CD14-positive monocyte (primary cell): ENCODE measurements around the gene L3MBTL3. TPM values are rescaled to one million over a fixed set of nuclear protein-coding genes. Genes with fewer than 3 reads are reported as not detected.

Experiments
- DNase-seq, 3 donors: peaks; one replicate each; pipeline ENCODE4 v3.0.0-alpha.2; 2011 to 2022
- H2AFZ ChIP-seq: 2 replicates; pipeline ENCODE4 v1.6.0; 2012; ENCODE audit warnings: mild to moderate bottlenecking, low read depth, low read length, inconsistent platforms; ENCODE audit not compliant: insufficient read depth, poor library complexity, severe bottlenecking
- H3K27ac ChIP-seq, 2 donors: 1 replicate in 1 of 2; 2 replicates in 1 of 2; pipeline ENCODE4 v1.5.1; 2012 to 2013; ENCODE audit warnings: low read length in 2 of 2, control low read depth in 1 of 2, inconsistent platforms in 1 of 2, low read depth in 1 of 2, mild to moderate bottlenecking in 1 of 2
- H3K27me3 ChIP-seq, 2 donors: one replicate each; pipeline versions ENCODE4 v1.6.0 to v1.6.1; 2011 to 2013; ENCODE audit warnings: low read length in 2 of 2; ENCODE audit not compliant: control insufficient read depth in 2 of 2, insufficient read depth in 2 of 2
- H3K36me3 ChIP-seq, 2 donors: replicated peaks in 1 of 2; 1 replicate in 1 of 2; 2 replicates in 1 of 2; pipeline versions ENCODE4 v1.5.1 to v1.6.1; 2012 to 2013; ENCODE audit warnings: low read length in 2 of 2, control low read depth in 1 of 2, inconsistent platforms in 1 of 2, mild to moderate bottlenecking in 1 of 2; ENCODE audit not compliant: insufficient read depth in 2 of 2, control insufficient read depth in 1 of 2
- H3K4me1 ChIP-seq, 2 donors: 1 replicate in 1 of 2; 2 replicates in 1 of 2; pipeline versions ENCODE4 v1.5.1 to v1.6.1; 2012 to 2013; ENCODE audit warnings: low read length in 2 of 2, control low read depth in 1 of 2, inconsistent platforms in 1 of 2, mild to moderate bottlenecking in 1 of 2, moderate library complexity in 1 of 2; ENCODE audit not compliant: insufficient read depth in 2 of 2, control insufficient read depth in 1 of 2
- H3K4me2 ChIP-seq: replicated peaks from 2 replicates; pipeline ENCODE3; 2012; ENCODE audit warnings: low read length, moderate library complexity, mild to moderate bottlenecking; ENCODE audit not compliant: poor library complexity, severe bottlenecking; ENCODE audit errors: extremely low read depth
- H3K4me3 ChIP-seq, 3 experiments: fragments of 200-600 bp in 1 of 3; sonication (generic) in 1 of 3; replicated peaks in 1 of 3; 1 replicate in 2 of 3; 2 replicates in 1 of 3; pipeline ENCODE4 v1.5.1; 2011 to 2013; ENCODE audit warnings: low read length in 3 of 3, mild to moderate bottlenecking in 3 of 3, control low read depth in 2 of 3, low read depth in 2 of 3, inconsistent platforms in 1 of 3, moderate library complexity in 1 of 3
- H3K79me2 ChIP-seq: 2 replicates; pipeline ENCODE4 v1.6.0; 2012; ENCODE audit warnings: mild to moderate bottlenecking, control low read depth, inconsistent platforms, low read length, moderate library complexity; ENCODE audit not compliant: insufficient read depth
- H3K9ac ChIP-seq: 2 replicates; pipeline ENCODE4 v1.6.0; 2017; ENCODE audit warnings: low read length, mild to moderate bottlenecking; ENCODE audit not compliant: insufficient read depth, poor library complexity, severe bottlenecking
- H3K9me3 ChIP-seq, 2 donors: replicated peaks in 1 of 2; 1 replicate in 1 of 2; 2 replicates in 1 of 2; pipeline versions ENCODE4 v1.5.1 to v1.6.1; 2012 to 2013; ENCODE audit warnings: low read length in 2 of 2, control low read depth in 1 of 2; ENCODE audit not compliant: control insufficient read depth in 1 of 2, insufficient read depth in 1 of 2
- H4K20me1 ChIP-seq: 2 replicates; pipeline ENCODE4 v1.6.0; 2012; ENCODE audit warnings: mild to moderate bottlenecking, low read length, control low read depth, moderate library complexity; ENCODE audit not compliant: insufficient read depth
- H3K27ac Mint-ChIP-seq, 7 donors: one replicate each; pipeline ENCODE4 v1.8.0; 2020; ENCODE audit warnings: mild to moderate bottlenecking in 7 of 7, mixed read lengths in 7 of 7, moderate library complexity in 6 of 7, inconsistent platforms in 2 of 7
- H3K27me3 Mint-ChIP-seq, 3 donors: one replicate each; pipeline ENCODE4 v1.8.0; 2021 to 2022; ENCODE audit warnings: low read depth in 3 of 3, mild to moderate bottlenecking in 3 of 3, mixed read lengths in 3 of 3, moderate library complexity in 3 of 3, inconsistent platforms in 1 of 3
- H3K36me3 Mint-ChIP-seq, 2 donors: one replicate each; pipeline ENCODE4 v1.8.0; 2020; ENCODE audit warnings: mixed read lengths in 2 of 2, inconsistent platforms in 1 of 2, mild to moderate bottlenecking in 1 of 2
- H3K4me1 Mint-ChIP-seq: one replicate; pipeline ENCODE4 v1.8.0; 2020; ENCODE audit warnings: mild to moderate bottlenecking, mixed read lengths
- H3K4me3 Mint-ChIP-seq, 2 donors: one replicate each; pipeline ENCODE4 v1.8.0; 2020; ENCODE audit warnings: mild to moderate bottlenecking in 2 of 2, mixed read lengths in 2 of 2, moderate library complexity in 1 of 2
- H3K9me3 Mint-ChIP-seq, 7 donors: one replicate each; pipeline ENCODE4 v1.8.0; 2020 to 2022; ENCODE audit warnings: mixed read lengths in 7 of 7, mild to moderate bottlenecking in 6 of 7, moderate library complexity in 6 of 7, inconsistent platforms in 2 of 7
- CTCF ChIP-seq: fragments of 200-600 bp; IDR thresholded peaks from one replicate; pipeline ENCODE4 v1.8.0; 2022; ENCODE audit warnings: antibody characterized with exemption, mild to moderate bottlenecking
- WGBS: methylation state at CpG from one replicate; pipeline ENCODE4 v1.1.5; 2013; ENCODE audit warnings: missing lambda C conversion rate; ENCODE audit not compliant: insufficient coverage; 5-methylcytosine and 5-hydroxymethylcytosine counted together
- intact Hi-C, 2 donors: fragments of 100-400 bp; cut with micrococcal nuclease; formaldehyde crosslinking; loops; one replicate each; pipeline versions ENCODE4 v1.15.0 to v1.15.1; 2023
- polyA plus RNA-seq, 3 donors: library from polyadenylated mRNA; depleted of rRNA in 1 of 3; unstranded in 2 of 3; stranded (reverse) in 1 of 3; fragments of 300-500 nt in 2 of 3; fragments of >200 nt in 1 of 3; fragmentation: Illumina TruSeq in 2 of 3; gene quantifications; 1 replicate in 2 of 3; 2 replicates in 1 of 3; pipeline ENCODE4 v1.2.3, GENCODE V29; 2012 to 2021

L3MBTL3 gene
- polyA plus RNA-seq, 3 donors = 2.1 to 8.0 (median 3.7) TPM

- no peaks in the 10 kb centered on the region for H3K36me3 ChIP-seq
- no peaks in the 10 kb centered on the region for H3K36me3 Mint-ChIP-seq
- intact Hi-C loops = no loop called here
Measured at GRCh38 chr6:130163266-130163665, 144.9 kb downstream of the L3MBTL3 start.

GRCh38 chr6:130164251-130164650 lies 145.9 kb downstream of the L3MBTL3 start:
- H3K4me1 ChIP-seq = no peaks in the 10 kb centered on the region
- no peaks in the 10 kb centered on the region for H3K27me3 ChIP-seq
- H3K27ac ChIP-seq = no peak overlapping the region
- no peaks in the 10 kb centered on the region for H3K4me1 Mint-ChIP-seq
- no peaks in the 10 kb centered on the region for H3K79me2 ChIP-seq
- H3K9ac ChIP-seq = no peak overlapping the region
- DNase-seq = no peak
- no peak overlapping the region for H3K4me3 Mint-ChIP-seq
- H4K20me1 ChIP-seq = no peaks in the 10 kb centered on the region
- intact Hi-C loops = no loop called here
- 100% methylated on average over 2 of the region's 4 CpGs for WGBS
- H3K4me3 ChIP-seq = no peak overlapping the region
- no peaks in the 10 kb centered on the region for H3K27me3 Mint-ChIP-seq
- no peaks in the 10 kb centered on the region for H3K9me3 Mint-ChIP-seq
- no peak for TF ChIP-seq CTCF
- H3K27ac Mint-ChIP-seq = no peak overlapping the region
- H2AFZ ChIP-seq = no peak overlapping the region
- H3K36me3 Mint-ChIP-seq = no peaks in the 10 kb centered on the region
- peaks cover 0 to under 1% of the 10 kb centered on the region in 2 donors for H3K9me3 ChIP-seq
- no peak overlapping the region for H3K4me2 ChIP-seq
- no peaks in the 10 kb centered on the region for H3K36me3 ChIP-seq

More at GRCh38 chr6:130163266-130163665, 144.9 kb downstream of the L3MBTL3 start:
- Histone ChIP-seq H2AFZ (no peak overlapping the region), H3K4me2 (no peak overlapping the region), H3K9me3 (peaks cover 5 to 8% of the 10 kb centered on the region in 2 donors), H3K4me3 (no peak overlapping the region), H3K79me2 (no peaks in the 10 kb centered on the region), H3K9ac (no peak overlapping the region), H3K27ac (no peak overlapping the region), H3K27me3 (no peaks in the 10 kb centered on the region), H4K20me1 (no peaks in the 10 kb centered on the region), H3K4me1 (no peaks in the 10 kb centered on the region)
- no peaks in the 10 kb centered on the region for H3K27me3 Mint-ChIP-seq
- no peak for DNase-seq
- no peak for TF ChIP-seq CTCF
- 100% methylated on average over 1 of the region's 2 CpGs for WGBS
- H3K9me3 Mint-ChIP-seq = peaks cover 0 to 8% (median 5%) of the 10 kb centered on the region in 7 donors
- H3K4me3 Mint-ChIP-seq = no peak overlapping the region
- H3K27ac Mint-ChIP-seq = no peak overlapping the region
- H3K4me1 Mint-ChIP-seq = no peaks in the 10 kb centered on the region
